PC-9 (cell line): Measurements from ENCODE around the gene KLHL30. TPM values are rescaled to one million over a fixed set of nuclear protein-coding genes. Genes with fewer than 3 reads are reported as not detected.

Source experiments
- BruUV-seq: library from RNA; stranded (reverse); fragments of 400-500 nt; replicated peaks from 2 replicates; lab custom pipeline; 2021; lab: Mats Ljungman, UMichigan
- CTCF ChIA-PET: fragments of 300-600 bp; sonication (Branson Sonifier 250); formaldehyde crosslinking; loops from one replicate; lab custom pipeline; 2022; ENCODE audit warnings: antibody characterized with exemption; lab: Charles Lee
- POLR2A ChIA-PET: fragments of 300-600 bp; sonication (Branson Sonifier 250); formaldehyde crosslinking; loops from one replicate; lab custom pipeline; 2022; ENCODE audit warnings: antibody characterized with exemption; ENCODE audit not compliant: unreplicated experiment; lab: Charles Lee
- DNase-seq, 2 experiments: peaks; one replicate each; pipeline versions ENCODE4 v3.0.0 to v3.0.0-alpha.2; 2015 to 2022; ENCODE audit warnings: mixed read lengths in 1 of 2
- H2AFZ ChIP-seq: fragments of 200-600 bp; sonication (generic); 2 replicates; pipeline ENCODE4 v1.8.1; 2017; ENCODE audit warnings: antibody characterized with exemption
- H3F3A ChIP-seq: fragments of 200-600 bp; sonication (generic); 2 replicates; pipeline ENCODE4 v1.8.1; 2017; ENCODE audit warnings: antibody characterized with exemption, mild to moderate bottlenecking, low read depth; ENCODE audit not compliant: insufficient read depth
- H3K27ac ChIP-seq: fragments of 200-600 bp; sonication (generic); 2 replicates; pipeline ENCODE4 v1.6.1; 2016; ENCODE audit warnings: mixed run types
- H3K27me3 ChIP-seq: fragments of 200-600 bp; sonication (generic); 2 replicates; pipeline ENCODE4 v1.6.1; 2016; ENCODE audit warnings: low read depth, mixed run types; ENCODE audit not compliant: insufficient read depth
- H3K36me3 ChIP-seq: fragments of 200-600 bp; sonication (generic); 2 replicates; pipeline ENCODE4 v1.6.1; 2016; ENCODE audit warnings: low read depth, mixed run types
- H3K4me1 ChIP-seq: fragments of 200-600 bp; sonication (generic); replicated peaks from 2 replicates; pipeline ENCODE4 v1.6.1; 2016; ENCODE audit warnings: mixed run types; ENCODE audit not compliant: insufficient read depth
- H3K4me2 ChIP-seq: fragments of 200-600 bp; sonication (generic); 2 replicates; pipeline ENCODE4 v1.6.1; 2017; ENCODE audit warnings: mixed run types
- H3K4me3 ChIP-seq: fragments of 200-600 bp; sonication (generic); 2 replicates; pipeline ENCODE4 v1.6.1; 2016; ENCODE audit warnings: mixed run types
- H3K79me2 ChIP-seq: fragments of 200-600 bp; sonication (generic); 2 replicates; pipeline ENCODE4 v1.6.1; 2017; ENCODE audit warnings: low read depth, mixed run types
- H3K9me2 ChIP-seq: fragments of 200-600 bp; sonication (generic); 2 replicates; pipeline ENCODE4 v1.8.1; 2017; ENCODE audit warnings: mild to moderate bottlenecking; ENCODE audit not compliant: insufficient read depth
- H3K9me3 ChIP-seq: fragments of 200-600 bp; sonication (generic); 2 replicates; pipeline ENCODE4 v1.8.1; 2016; ENCODE audit warnings: low read depth; ENCODE audit not compliant: insufficient read depth
- H4K20me1 ChIP-seq: fragments of 200-600 bp; sonication (generic); 2 replicates; pipeline ENCODE4 v1.8.1; 2017; ENCODE audit not compliant: insufficient read depth
- EZH2 ChIP-seq: fragments of 200-600 bp; sonication (generic); IDR thresholded peaks from 2 replicates; pipeline ENCODE4 v1.8.0; 2017; ENCODE audit warnings: antibody characterized with exemption, low read depth
- intact Hi-C: fragments of 100-400 bp; cut with micrococcal nuclease; formaldehyde crosslinking; loops from one replicate; pipeline ENCODE4 v1.10.0; 2022; ENCODE audit not compliant: unreplicated experiment
- total RNA-seq: library from RNA; stranded (reverse); gene quantifications from 2 replicates; pipeline ENCODE4 v1.2.3, GENCODE V29; 2021
- TF ChIP-seq, protein P1 (sequence below): fragments of 200-600 bp; sonication (generic); conservative IDR thresholded peaks from 2 replicates; pipeline ENCODE4 v1.6.1; 2017; ENCODE audit warnings: mixed run types, antibody characterized with exemption, mild to moderate bottlenecking, moderate library complexity

The KLHL30 gene
- total RNA-seq, 1 experiment from 2014 or later: 1.2 TPM

DNA sequence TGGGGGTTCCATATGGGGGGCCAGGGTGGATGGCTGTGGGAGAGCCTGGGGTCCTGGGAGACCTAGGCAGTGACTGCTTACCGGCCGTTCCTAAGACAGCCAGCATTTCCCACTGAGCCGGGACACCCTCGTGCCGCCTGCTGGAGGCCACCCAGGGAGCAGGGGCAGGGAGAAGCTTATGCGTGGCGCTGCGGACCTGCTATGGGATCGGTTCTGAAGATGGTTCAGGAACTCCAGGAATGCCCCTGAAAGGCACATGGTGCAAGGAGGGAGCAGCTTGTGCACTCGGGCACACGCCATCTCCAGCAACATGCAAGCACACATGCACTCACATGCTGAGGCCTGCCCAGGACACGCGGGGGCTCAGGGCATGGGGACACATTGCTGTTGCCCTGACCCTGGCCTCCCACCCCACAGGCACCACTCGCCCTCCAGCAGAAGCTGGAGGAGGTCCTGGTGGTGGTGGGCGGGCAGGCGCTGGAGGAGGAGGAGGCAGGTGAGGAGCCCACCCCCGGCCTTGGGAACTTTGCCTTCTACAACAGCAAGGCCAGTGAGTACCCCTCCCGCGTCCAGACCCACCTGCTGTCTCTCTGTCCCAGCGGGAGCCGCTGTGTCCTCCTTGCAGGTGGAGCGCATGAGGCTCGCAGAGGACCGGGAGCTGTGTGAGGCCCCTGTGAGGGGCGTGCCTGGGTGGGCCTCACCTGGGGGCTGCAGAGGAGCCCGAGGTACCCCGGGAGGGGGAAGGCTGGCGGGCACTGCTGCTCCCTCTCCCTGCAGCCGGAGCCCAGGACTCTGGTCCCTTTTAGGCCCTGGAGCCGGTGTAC lies 4.1 kb downstream of the KLHL30 start:
- intact Hi-C loops: loop anchor here (2.0 to 10.0 kb wide), 2 partner anchors 102 to 278 kb away; partner anchors contain the start of gene HES6
- BruUV-seq: no TSS peak
- CTCF ChIA-PET: no interaction called here
- no peak for DNase-seq
- Histone ChIP-seq H3K9me2 (no peaks in the 10 kb centered on the region), H3K9me3 (no peaks in the 10 kb centered on the region), H3K4me1 (peaks cover 65% of the 10 kb centered on the region), H3K4me2 (peak overlapping the region; percentile 69), H2AFZ (no peak overlapping the region), H3K36me3 (no peaks in the 10 kb centered on the region), H3K4me3 (no peak overlapping the region), H3K27me3 (no peaks in the 10 kb centered on the region), H3K79me2 (no peaks in the 10 kb centered on the region), H3K27ac (no peak overlapping the region), H3F3A (peaks cover 23% of the 10 kb centered on the region), H4K20me1 (no peaks in the 10 kb centered on the region)
- POLR2A ChIA-PET: interaction anchor here (0.6 kb wide), 1 partner anchor 97 kb away, joined by 3 read pairs; no protein-coding TSS in a partner anchor
- TF ChIP-seq EZH2: no peak
- TF ChIP-seq, protein P1, sequence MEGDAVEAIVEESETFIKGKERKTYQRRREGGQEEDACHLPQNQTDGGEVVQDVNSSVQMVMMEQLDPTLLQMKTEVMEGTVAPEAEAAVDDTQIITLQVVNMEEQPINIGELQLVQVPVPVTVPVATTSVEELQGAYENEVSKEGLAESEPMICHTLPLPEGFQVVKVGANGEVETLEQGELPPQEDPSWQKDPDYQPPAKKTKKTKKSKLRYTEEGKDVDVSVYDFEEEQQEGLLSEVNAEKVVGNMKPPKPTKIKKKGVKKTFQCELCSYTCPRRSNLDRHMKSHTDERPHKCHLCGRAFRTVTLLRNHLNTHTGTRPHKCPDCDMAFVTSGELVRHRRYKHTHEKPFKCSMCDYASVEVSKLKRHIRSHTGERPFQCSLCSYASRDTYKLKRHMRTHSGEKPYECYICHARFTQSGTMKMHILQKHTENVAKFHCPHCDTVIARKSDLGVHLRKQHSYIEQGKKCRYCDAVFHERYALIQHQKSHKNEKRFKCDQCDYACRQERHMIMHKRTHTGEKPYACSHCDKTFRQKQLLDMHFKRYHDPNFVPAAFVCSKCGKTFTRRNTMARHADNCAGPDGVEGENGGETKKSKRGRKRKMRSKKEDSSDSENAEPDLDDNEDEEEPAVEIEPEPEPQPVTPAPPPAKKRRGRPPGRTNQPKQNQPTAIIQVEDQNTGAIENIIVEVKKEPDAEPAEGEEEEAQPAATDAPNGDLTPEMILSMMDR: no peak

GRCh38 chr2:238143239-238143951 lies 4.9 kb downstream of the KLHL30 start:
- BruUV-seq: no TSS peak

GRCh38 chr2:238144262-238144661 lies 5.8 kb downstream of the KLHL30 start:
- no peaks in the 10 kb centered on the region for H3K9me3 ChIP-seq
- no peak overlapping the region for H3K27ac ChIP-seq
- no peaks in the 10 kb centered on the region for H3K79me2 ChIP-seq
- POLR2A ChIA-PET: interaction anchor here (0.6 kb wide), 2 partner anchors 16 to 40 kb away, joined by 3 to 4 read pairs; no protein-coding TSS in a partner anchor
- H3K27me3 ChIP-seq: no peaks in the 10 kb centered on the region
- peaks cover 48% of the 10 kb centered on the region for H3K4me1 ChIP-seq
- H3F3A ChIP-seq: peaks cover 21% of the 10 kb centered on the region
- no TSS peak for BruUV-seq
- TF ChIP-seq, protein P1: no peak
- TF ChIP-seq EZH2: no peak
- no peaks in the 10 kb centered on the region for H3K9me2 ChIP-seq
- CTCF ChIA-PET: no interaction called here
- H3K36me3 ChIP-seq: no peaks in the 10 kb centered on the region
- no peak for DNase-seq
- H2AFZ ChIP-seq: no peak overlapping the region
- intact Hi-C loops: loop anchor here (10.0 kb wide), 1 partner anchor 101 kb away; the partner anchor contains the start of gene HES6
- no peak overlapping the region for H3K4me3 ChIP-seq
- H4K20me1 ChIP-seq: no peaks in the 10 kb centered on the region
- peak overlapping the region; percentile 69 for H3K4me2 ChIP-seq

More at GRCh38 chr2:238143239-238143951, 4.9 kb downstream of the KLHL30 start:
- DNase-seq: peak; percentile 77 to 90
- Histone ChIP-seq H2AFZ (no peak overlapping the region), H4K20me1 (no peaks in the 10 kb centered on the region), H3K4me1 (peaks cover 57% of the 10 kb centered on the region), H3K36me3 (no peaks in the 10 kb centered on the region), H3F3A (peaks cover 21% of the 10 kb centered on the region), H3K27ac (no peak overlapping the region), H3K4me2 (peak overlapping the region; percentile 69), H3K4me3 (no peak overlapping the region), H3K9me2 (no peaks in the 10 kb centered on the region), H3K9me3 (no peaks in the 10 kb centered on the region), H3K79me2 (no peaks in the 10 kb centered on the region), H3K27me3 (no peaks in the 10 kb centered on the region)
- CTCF ChIA-PET: no interaction called here
- intact Hi-C loops: loop anchor here (2.0 to 10.0 kb wide), 2 partner anchors 101 to 279 kb away; partner anchors contain the start of gene HES6
- POLR2A ChIA-PET: interaction anchor here (0.6 kb wide), 2 partner anchors 17 to 41 kb away, joined by 3 to 4 read pairs; no protein-coding TSS in a partner anchor
- TF ChIP-seq, protein P1: no peak
